Mesenchymal stem cell (in vitro differentiated cells and primary cell): ENCODE results near the gene TXNRD3.

Experiments
- DNase-seq: peaks from one replicate; pipeline ENCODE4 v3.0.0-alpha.2; 2013
- H2AFZ ChIP-seq: one replicate; pipeline ENCODE4 v1.6.1; 2013; ENCODE audit warnings: low read depth, mild to moderate bottlenecking, control low read depth, inconsistent platforms, low read length, moderate library complexity
- H2AK5ac ChIP-seq: 2 replicates; pipeline ENCODE4 v1.6.1; 2013; ENCODE audit warnings: low read length, moderate library complexity, mild to moderate bottlenecking, inconsistent platforms; ENCODE audit not compliant: severe bottlenecking
- H2BK120ac ChIP-seq: one replicate; pipeline ENCODE4 v1.6.1; 2013; ENCODE audit warnings: low read depth, mild to moderate bottlenecking, inconsistent platforms, low read length, moderate library complexity
- H2BK12ac ChIP-seq, 2 experiments: one replicate each; pipeline ENCODE4 v1.6.1; 2013; ENCODE audit warnings: inconsistent platforms in 2 of 2, low read length in 2 of 2, mild to moderate bottlenecking in 2 of 2, moderate library complexity in 2 of 2, control low read depth in 1 of 2
- H2BK15ac ChIP-seq: one replicate; pipeline ENCODE4 v1.6.1; 2013; ENCODE audit warnings: mild to moderate bottlenecking, low read depth, inconsistent platforms; ENCODE audit not compliant: poor library complexity, severe bottlenecking
- H2BK5ac ChIP-seq: 2 replicates; pipeline ENCODE4 v1.6.1; 2013; ENCODE audit warnings: low read depth, mild to moderate bottlenecking, low read length, control low read depth, inconsistent platforms; ENCODE audit not compliant: poor library complexity, severe bottlenecking
- H3K14ac ChIP-seq, 2 experiments: one replicate each; pipeline ENCODE4 v1.6.1; 2013; ENCODE audit warnings: inconsistent platforms in 2 of 2, low read length in 2 of 2, control low read depth in 1 of 2, mild to moderate bottlenecking in 1 of 2, moderate library complexity in 1 of 2
- H3K18ac ChIP-seq, 2 experiments: one replicate each; pipeline ENCODE4 v1.6.1; 2013; ENCODE audit warnings: inconsistent platforms in 2 of 2, low read length in 2 of 2, control low read depth in 1 of 2, low read depth in 1 of 2, mild to moderate bottlenecking in 1 of 2
- H3K23ac ChIP-seq, 2 experiments: one replicate each; pipeline ENCODE4 v1.6.1; 2013; ENCODE audit warnings: inconsistent platforms in 2 of 2, low read length in 2 of 2, mild to moderate bottlenecking in 2 of 2, moderate library complexity in 2 of 2, control low read depth in 1 of 2
- H3K27ac ChIP-seq: 2 replicates; pipeline ENCODE4 v1.5.1; 2013; ENCODE audit warnings: mild to moderate bottlenecking, moderate library complexity, low read length, control low read depth, inconsistent platforms; ENCODE audit not compliant: poor library complexity, severe bottlenecking
- H3K27me3 ChIP-seq, 2 experiments: 2 replicates each; pipeline versions ENCODE4 v1.6.1 to v1.7.0; 2013; ENCODE audit warnings: low read length in 2 of 2, mild to moderate bottlenecking in 2 of 2, moderate library complexity in 2 of 2, control low read depth in 1 of 2, inconsistent platforms in 1 of 2; ENCODE audit not compliant: control insufficient read depth in 1 of 2, insufficient read depth in 1 of 2
- H3K36me3 ChIP-seq, 2 experiments: 2 replicates each; pipeline versions ENCODE4 v1.6.1 to v1.7.0; 2013; ENCODE audit warnings: low read length in 2 of 2, control low read depth in 1 of 2, inconsistent platforms in 1 of 2, low read depth in 1 of 2, mild to moderate bottlenecking in 1 of 2; ENCODE audit not compliant: insufficient read depth in 2 of 2, control insufficient read depth in 1 of 2
- H3K4ac ChIP-seq, 2 experiments: one replicate each; pipeline ENCODE4 v1.6.1; 2013; ENCODE audit warnings: inconsistent platforms in 2 of 2, low read length in 2 of 2, mild to moderate bottlenecking in 2 of 2, moderate library complexity in 2 of 2, control low read depth in 1 of 2, low read depth in 1 of 2
- H3K4me1 ChIP-seq: 2 replicates; pipeline ENCODE4 v1.6.1; 2013; ENCODE audit warnings: low read depth, low read length, control low read depth; ENCODE audit not compliant: control insufficient read depth, insufficient read depth
- H3K4me2 ChIP-seq: 2 replicates; pipeline ENCODE4 v1.6.1; 2013; ENCODE audit warnings: low read length, mild to moderate bottlenecking, inconsistent platforms; ENCODE audit not compliant: poor library complexity, severe bottlenecking
- H3K4me3 ChIP-seq, 2 experiments: 2 replicates each; pipeline versions ENCODE4 v1.5.1 to v1.7.0; 2013; ENCODE audit warnings: low read length in 2 of 2, mild to moderate bottlenecking in 2 of 2, control low read depth in 1 of 2, low read depth in 1 of 2; ENCODE audit not compliant: insufficient read depth in 1 of 2
- H3K79me1 ChIP-seq: replicated peaks from 2 replicates; pipeline ENCODE4 v1.6.1; 2013; ENCODE audit warnings: mild to moderate bottlenecking, control low read depth, low read length, inconsistent platforms; ENCODE audit not compliant: poor library complexity, severe bottlenecking
- H3K9ac ChIP-seq: 2 replicates; pipeline ENCODE4 v1.7.0; 2013; ENCODE audit warnings: mild to moderate bottlenecking, low read length, moderate library complexity
- H3K9me3 ChIP-seq: 2 replicates; pipeline ENCODE4 v1.7.0; 2013; ENCODE audit warnings: mild to moderate bottlenecking, low read length; ENCODE audit not compliant: control insufficient read depth
- H4K8ac ChIP-seq: one replicate; pipeline ENCODE4 v1.6.1; 2013; ENCODE audit warnings: inconsistent platforms, mild to moderate bottlenecking, low read length, moderate library complexity
- H4K91ac ChIP-seq: one replicate; pipeline ENCODE4 v1.6.1; 2013; ENCODE audit warnings: mild to moderate bottlenecking, low read length, inconsistent platforms
- WGBS: methylation state at CpG from one replicate; pipeline ENCODE4 v1.1.7; 2013; ENCODE audit warnings: mixed read lengths; 5-methylcytosine and 5-hydroxymethylcytosine counted together

Gene TXNRD3

DNA sequence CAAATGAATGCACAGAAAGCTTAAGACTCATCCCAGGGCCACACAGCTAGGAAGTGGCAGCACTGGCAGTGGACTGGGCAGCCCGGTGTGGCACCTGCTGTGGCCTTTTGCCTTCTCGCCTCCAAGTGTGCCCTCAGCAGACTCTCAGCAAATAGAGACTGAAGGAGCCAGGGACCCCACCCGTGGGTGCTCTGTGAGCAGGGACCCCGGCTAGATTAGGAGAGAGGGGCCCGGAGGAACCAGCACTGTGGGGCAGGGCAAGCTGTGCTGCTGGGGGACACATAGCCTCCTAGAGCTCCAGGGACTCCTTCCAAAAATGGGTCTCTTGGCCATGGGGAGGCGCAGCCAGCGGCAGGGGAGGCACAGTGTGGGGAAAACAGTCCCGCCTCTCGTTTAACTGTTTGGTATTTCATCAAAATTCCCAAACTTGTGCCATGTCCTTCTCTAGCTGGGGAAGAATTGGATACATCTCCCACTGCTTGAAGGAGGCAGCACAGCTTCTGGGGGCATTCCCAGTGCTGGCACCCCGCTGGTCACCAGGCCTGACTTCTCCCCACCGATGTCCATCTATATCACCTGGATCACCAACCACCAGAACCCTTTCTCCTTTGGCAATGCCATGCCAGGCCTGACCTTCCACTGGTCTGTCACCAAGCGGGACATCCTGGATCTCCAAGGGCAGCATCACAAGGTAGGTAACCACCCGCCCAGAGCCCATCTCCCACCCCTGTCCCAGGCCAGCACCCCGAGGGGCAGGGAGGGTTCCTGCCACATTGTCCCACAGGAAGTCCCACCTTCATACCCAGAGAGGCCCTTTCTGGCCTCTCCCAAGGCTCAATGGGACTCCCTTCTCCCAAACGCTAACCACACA lies 12.0 kb upstream of the TXNRD3 start:
- H2BK5ac ChIP-seq: no peak overlapping the region
- H3K4me2 ChIP-seq: no peak overlapping the region
- WGBS: 88% methylated on average over 14 of the region's 15 CpGs
- no peak overlapping the region for H3K14ac ChIP-seq
- no peak overlapping the region for H2AK5ac ChIP-seq
- H3K9ac ChIP-seq: no peak overlapping the region
- no peak overlapping the region for H3K23ac ChIP-seq
- no peaks in the 10 kb centered on the region for H3K36me3 ChIP-seq
- H3K18ac ChIP-seq: no peak overlapping the region
- no peak overlapping the region for H4K8ac ChIP-seq
- H2BK15ac ChIP-seq: no peak overlapping the region
- no peak for DNase-seq
- peaks cover 26 to 46% of the 10 kb centered on the region in 2 experiments for H3K27me3 ChIP-seq
- H3K4ac ChIP-seq: no peak overlapping the region
- no peak overlapping the region for H2AFZ ChIP-seq
- no peaks in the 10 kb centered on the region for H3K4me1 ChIP-seq
- no peak overlapping the region for H2BK120ac ChIP-seq
- H3K4me3 ChIP-seq: no peak overlapping the region
- no peaks in the 10 kb centered on the region for H3K79me1 ChIP-seq
- no peak overlapping the region for H2BK12ac ChIP-seq
- no peaks in the 10 kb centered on the region for H3K9me3 ChIP-seq
- H3K27ac ChIP-seq: no peak overlapping the region
- no peak overlapping the region for H4K91ac ChIP-seq

DNA sequence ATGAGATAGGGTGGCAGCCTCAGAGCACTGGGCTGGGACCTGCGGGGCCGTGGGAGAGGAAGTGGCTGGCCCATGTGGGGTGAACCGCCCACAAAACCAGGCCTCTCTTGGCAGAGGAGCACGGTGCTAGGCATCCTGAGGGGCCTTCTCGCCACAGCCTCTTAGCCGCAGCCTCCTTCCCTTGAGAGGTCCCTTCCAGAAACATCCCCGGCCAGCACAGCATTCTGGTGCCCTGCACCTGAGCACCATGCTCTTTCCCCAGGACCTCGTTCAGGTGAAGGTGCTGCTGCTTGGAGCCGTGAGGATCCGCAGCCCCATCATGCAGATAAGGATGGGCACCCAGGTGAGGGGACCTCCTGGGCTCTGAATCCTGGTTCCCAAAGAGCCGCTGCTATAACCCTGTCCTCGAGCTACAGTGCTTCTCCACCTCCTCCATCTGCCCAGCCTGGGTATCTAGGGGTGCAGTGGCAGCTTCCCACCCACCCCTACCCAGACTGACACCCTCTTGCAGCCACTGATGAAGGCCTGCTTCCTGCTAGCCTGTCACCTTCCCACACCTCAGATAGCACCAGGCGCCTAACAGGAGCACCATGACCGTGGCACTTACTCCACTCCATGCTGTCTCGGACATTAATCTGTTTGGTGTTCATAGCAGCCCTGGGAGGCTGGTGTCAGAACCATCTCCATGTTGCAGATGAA lies 11.2 kb upstream of the TXNRD3 start:
- Histone ChIP-seq H3K36me3 (no peaks in the 10 kb centered on the region), H3K9ac (no peak overlapping the region), H4K8ac (no peak overlapping the region), H3K14ac (no peak overlapping the region), H3K4me1 (no peaks in the 10 kb centered on the region), H3K27me3 (peaks cover 34 to 54% of the 10 kb centered on the region in 2 experiments), H2BK5ac (no peak overlapping the region), H3K4me2 (no peak overlapping the region), H3K18ac (no peak overlapping the region), H2BK15ac (no peak overlapping the region), H3K9me3 (peaks cover 5% of the 10 kb centered on the region), H4K91ac (no peak overlapping the region), H2BK12ac (no peak overlapping the region), H2BK120ac (no peak overlapping the region), H3K4ac (no peak overlapping the region), H3K4me3 (no peak overlapping the region), H3K79me1 (no peaks in the 10 kb centered on the region), H2AFZ (no peak overlapping the region), H3K23ac (no peak overlapping the region), H2AK5ac (no peak overlapping the region), H3K27ac (no peak overlapping the region)
- no peak for DNase-seq
- 85% methylated on average over 15 of the region's 15 CpGs for WGBS

DNA sequence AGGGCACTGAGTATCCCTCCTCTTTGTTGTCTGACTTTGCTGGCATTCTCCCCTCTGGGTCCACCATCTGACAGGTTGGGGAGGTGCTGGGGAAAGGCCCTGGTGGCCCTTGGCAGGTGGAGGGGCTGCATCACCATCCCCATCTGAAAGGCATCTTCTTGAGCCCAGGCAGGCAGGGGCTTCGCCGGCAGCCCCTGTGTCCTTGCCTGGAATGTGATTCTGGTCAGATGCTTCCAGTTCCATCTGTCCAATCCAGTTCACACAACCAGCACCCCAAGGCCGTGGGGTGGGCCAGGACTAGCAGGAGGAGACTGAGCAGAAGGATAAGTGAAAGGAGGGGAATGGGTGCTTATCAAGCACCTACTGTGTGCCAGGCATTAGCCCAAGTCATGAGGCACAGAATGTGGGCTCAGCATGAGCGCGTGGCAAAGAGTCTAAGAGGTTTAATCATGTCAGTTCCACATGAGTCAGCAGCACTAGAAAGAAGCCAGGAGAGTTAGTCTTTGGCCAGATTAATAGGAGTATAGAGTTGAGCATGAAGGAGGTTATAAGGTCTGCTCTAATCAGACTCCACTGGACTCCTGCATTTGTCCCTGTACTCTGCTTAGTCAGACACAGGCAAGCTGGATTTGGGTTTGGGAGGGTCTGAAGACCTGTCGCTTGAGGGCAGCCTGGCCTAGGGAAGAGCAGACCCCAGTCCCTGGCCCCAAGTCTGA lies 10.5 kb upstream of the TXNRD3 start:
- Histone ChIP-seq H3K27me3 (peaks cover 41 to 62% of the 10 kb centered on the region in 2 experiments), H2BK12ac (no peak overlapping the region), H3K9me3 (peaks cover 10% of the 10 kb centered on the region), H3K9ac (peak overlapping the region; percentile 6), H4K8ac (no peak overlapping the region), H3K27ac (no peak overlapping the region), H3K4me2 (no peak overlapping the region), H3K4me3 (no peak overlapping the region), H3K14ac (no peak overlapping the region), H3K79me1 (no peaks in the 10 kb centered on the region), H2AFZ (no peak overlapping the region), H3K4me1 (no peaks in the 10 kb centered on the region), H2BK5ac (no peak overlapping the region), H3K4ac (no peak overlapping the region), H4K91ac (no peak overlapping the region), H2BK120ac (no peak overlapping the region), H2AK5ac (no peak overlapping the region), H2BK15ac (no peak overlapping the region), H3K23ac (no peak overlapping the region), H3K18ac (no peak overlapping the region), H3K36me3 (no peaks in the 10 kb centered on the region)
- 87% methylated on average over 6 of the region's 6 CpGs for WGBS
- DNase-seq: no peak
